H9 (cell line): ENCODE measurements around the gene MYLK4. TPM values are rescaled to one million over a fixed set of nuclear protein-coding genes. Genes with fewer than 3 reads are reported as not detected.

Experiments
- DNase-seq: peaks from one replicate; pipeline ENCODE4 v3.0.0-alpha.2; 2017
- H2AFZ ChIP-seq: one replicate; pipeline ENCODE4 v1.6.1; 2013; ENCODE audit warnings: mild to moderate bottlenecking, low read length, control low read depth, moderate library complexity
- H2AK5ac ChIP-seq: 2 replicates; pipeline ENCODE4 v1.6.1; 2013; ENCODE audit warnings: low read length, control low read depth, mixed read lengths; ENCODE audit not compliant: insufficient read length
- H2BK120ac ChIP-seq: one replicate; pipeline ENCODE4 v1.6.1; 2013; ENCODE audit warnings: low read depth, mild to moderate bottlenecking, low read length, control low read depth, inconsistent platforms; ENCODE audit not compliant: poor library complexity, severe bottlenecking
- H2BK12ac ChIP-seq: 2 replicates; pipeline ENCODE4 v1.6.1; 2013; ENCODE audit warnings: low read length, control low read depth, mixed read lengths, low read depth; ENCODE audit not compliant: insufficient read length
- H2BK15ac ChIP-seq: 2 replicates; pipeline ENCODE4 v1.6.1; 2013; ENCODE audit warnings: low read depth, low read length, control low read depth
- H2BK20ac ChIP-seq: one replicate; pipeline ENCODE4 v1.6.1; 2013; ENCODE audit warnings: low read depth, mild to moderate bottlenecking, low read length, control low read depth, inconsistent platforms; ENCODE audit not compliant: poor library complexity, severe bottlenecking
- H2BK5ac ChIP-seq: 2 replicates; pipeline ENCODE4 v1.6.1; 2013; ENCODE audit warnings: low read length, control low read depth, mixed read lengths; ENCODE audit not compliant: insufficient read length
- H3K14ac ChIP-seq: 2 replicates; pipeline ENCODE4 v1.6.1; 2013; ENCODE audit warnings: low read length, control low read depth; ENCODE audit not compliant: insufficient read depth
- H3K18ac ChIP-seq: 2 replicates; pipeline ENCODE4 v1.6.1; 2013; ENCODE audit warnings: low read depth, mild to moderate bottlenecking, mixed read lengths, low read length, control low read depth; ENCODE audit not compliant: insufficient read length
- H3K23ac ChIP-seq: 2 replicates; pipeline ENCODE4 v1.6.1; 2013; ENCODE audit warnings: low read length, control low read depth, mixed read lengths, low read depth; ENCODE audit not compliant: insufficient read length
- H3K23me2 ChIP-seq: 2 replicates; pipeline ENCODE4 v1.6.1; 2013; ENCODE audit warnings: low read depth, mild to moderate bottlenecking, mixed read lengths, low read length, control low read depth; ENCODE audit not compliant: insufficient read length, poor library complexity, severe bottlenecking
- H3K27ac ChIP-seq: 2 replicates; pipeline ENCODE4 v1.5.1; 2013; ENCODE audit warnings: low read length, control low read depth, mixed read lengths, low read depth; ENCODE audit not compliant: insufficient read length
- H3K27me3 ChIP-seq: 2 replicates; pipeline ENCODE4 v1.6.1; 2013; ENCODE audit warnings: low read length, control low read depth, inconsistent platforms; ENCODE audit not compliant: insufficient read depth
- H3K4ac ChIP-seq: 2 replicates; pipeline ENCODE4 v1.6.1; 2013; ENCODE audit warnings: low read depth, mild to moderate bottlenecking, control low read depth, inconsistent platforms, low read length, moderate library complexity
- H3K4me1 ChIP-seq: 2 replicates; pipeline ENCODE4 v1.6.1; 2013; ENCODE audit warnings: low read length, control low read depth, inconsistent platforms; ENCODE audit not compliant: insufficient read depth
- H3K4me2 ChIP-seq: 2 replicates; pipeline ENCODE4 v1.6.1; 2013; ENCODE audit warnings: low read length, control low read depth, mixed read lengths; ENCODE audit not compliant: insufficient read length, insufficient read depth
- H3K56ac ChIP-seq: 2 replicates; pipeline ENCODE4 v1.6.1; 2013; ENCODE audit warnings: low read depth, mild to moderate bottlenecking, mixed read lengths, low read length, control low read depth; ENCODE audit not compliant: insufficient read length
- H3K79me1 ChIP-seq: 2 replicates; pipeline ENCODE4 v1.6.1; 2013; ENCODE audit warnings: low read depth, mild to moderate bottlenecking, moderate library complexity, low read length, control low read depth, inconsistent platforms; ENCODE audit not compliant: insufficient read depth, poor library complexity, severe bottlenecking
- H3K79me2 ChIP-seq: 2 replicates; pipeline ENCODE4 v1.6.1; 2013; ENCODE audit warnings: low read length, control low read depth, inconsistent platforms; ENCODE audit not compliant: insufficient read depth
- H3K9ac ChIP-seq: 2 replicates; pipeline ENCODE4 v1.6.1; 2013; ENCODE audit warnings: low read length, control low read depth, mixed read lengths; ENCODE audit not compliant: insufficient read length; ENCODE audit errors: extremely low read depth
- H3K9me3 ChIP-seq: one replicate; pipeline ENCODE4 v1.6.1; 2013; ENCODE audit warnings: low read depth, low read length, inconsistent platforms; ENCODE audit not compliant: control insufficient read depth
- H3T11ph ChIP-seq: one replicate; pipeline ENCODE4 v1.6.1; 2013; ENCODE audit warnings: mild to moderate bottlenecking, low read length, control low read depth, inconsistent platforms
- H4K20me1 ChIP-seq: one replicate; pipeline ENCODE4 v1.6.1; 2013; ENCODE audit not compliant: control insufficient read depth, insufficient read length, insufficient read depth
- H4K5ac ChIP-seq: 2 replicates; pipeline ENCODE4 v1.6.1; 2013; ENCODE audit warnings: low read depth, mild to moderate bottlenecking, mixed read lengths, low read length, control low read depth; ENCODE audit not compliant: insufficient read length
- H4K8ac ChIP-seq: replicated peaks from 2 replicates; pipeline ENCODE4 v1.6.1; 2013; ENCODE audit warnings: low read length, control low read depth, mixed read lengths, low read depth; ENCODE audit not compliant: insufficient read length
- H4K91ac ChIP-seq: 2 replicates; pipeline ENCODE4 v1.6.1; 2013; ENCODE audit warnings: low read depth, mild to moderate bottlenecking, moderate library complexity, mixed read lengths, low read length, control low read depth; ENCODE audit not compliant: insufficient read length
- H3K27ac Mint-ChIP-seq, 3 experiments: 2 replicates in 2 of 3; 3 replicates in 1 of 3; pipeline ENCODE4 v1.8.0; 2020 to 2021; ENCODE audit warnings: mixed read lengths in 3 of 3, mild to moderate bottlenecking in 1 of 3, moderate library complexity in 1 of 3
- H3K27me3 Mint-ChIP-seq: 2 replicates; pipeline ENCODE4 v1.8.0; 2021; ENCODE audit warnings: low read depth, mild to moderate bottlenecking, moderate library complexity, mixed read lengths
- H3K36me3 Mint-ChIP-seq, 3 experiments: 2 replicates in 2 of 3; 3 replicates in 1 of 3; pipeline ENCODE4 v1.8.0; 2020 to 2021; ENCODE audit warnings: low read depth in 3 of 3, mixed read lengths in 3 of 3; ENCODE audit not compliant: insufficient read depth in 1 of 3
- H3K4me1 Mint-ChIP-seq, 2 experiments: 2 replicates each; pipeline ENCODE4 v1.8.0; 2020; ENCODE audit warnings: mixed read lengths in 2 of 2
- H3K4me3 Mint-ChIP-seq, 2 experiments: 2 replicates in 1 of 2; 3 replicates in 1 of 2; pipeline ENCODE4 v1.8.0; 2020 to 2021; ENCODE audit warnings: mild to moderate bottlenecking in 2 of 2, mixed read lengths in 2 of 2, moderate library complexity in 1 of 2
- H3K9me3 Mint-ChIP-seq, 2 experiments: 2 replicates in 1 of 2; 3 replicates in 1 of 2; pipeline ENCODE4 v1.8.0; 2020; ENCODE audit warnings: mild to moderate bottlenecking in 2 of 2, mixed read lengths in 2 of 2, moderate library complexity in 1 of 2
- CTCF ChIP-seq: fragments of 200-600 bp; sonication (generic); conservative IDR thresholded peaks from 3 replicates; pipeline ENCODE4 v1.8.0; 2021; ENCODE audit warnings: antibody characterized with exemption, mild to moderate bottlenecking
- WGBS: extraction: QIAGEN DNeasy Blood & Tissue Kit; methylation state at CpG from one replicate; pipeline ENCODE4 v1.1.7; 2013; ENCODE audit warnings: missing lambda C conversion rate, low lambda C conversion rate, mixed read lengths; ENCODE audit not compliant: insufficient read length; ENCODE audit errors: extremely low coverage; 5-methylcytosine and 5-hydroxymethylcytosine counted together
- total RNA-seq: library from RNA; stranded (reverse); gene quantifications from 2 replicates; pipeline ENCODE4 v1.2.1, GENCODE V29; 2021

Gene MYLK4
- total RNA-seq, 1 experiment from 2014 or later: 0.28 TPM

DNA sequence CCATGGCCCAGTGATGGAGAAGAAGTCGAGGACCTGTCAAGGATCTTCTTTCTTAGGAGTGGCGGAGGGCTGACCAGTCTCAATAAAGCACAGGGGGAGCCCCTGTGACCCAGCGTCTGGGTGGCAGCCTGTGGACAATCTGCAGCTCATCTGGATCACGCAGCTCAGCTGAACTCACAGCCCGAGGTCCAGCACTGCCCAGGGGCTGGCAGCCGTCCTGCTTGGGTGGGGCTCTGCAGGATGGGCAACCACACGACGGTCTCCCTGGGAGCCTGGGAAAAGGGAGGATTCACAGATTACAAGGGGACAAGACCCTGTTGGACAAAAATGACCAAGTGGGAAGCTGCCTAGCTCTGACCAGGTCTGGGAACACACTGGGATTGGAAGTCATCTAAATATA is 110.8 kb downstream of the MYLK4 start:
- Mint-ChIP-seq H3K9me3 (no peaks in the 10 kb centered on the region), H3K27me3 (peaks cover 20% of the 10 kb centered on the region), H3K4me1 (peaks cover 27 to 30% of the 10 kb centered on the region in 2 experiments), H3K36me3 (peaks cover 3 to 11% (median 6%) of the 10 kb centered on the region in 3 experiments; a peak in 3 of 7 replicates), H3K4me3 (no peak overlapping the region), H3K27ac (peak overlapping the region in 2 of 3 experiments; percentile 16 to 81; a peak in 4 of 7 replicates)
- H3K4ac ChIP-seq: no peak overlapping the region
- H4K8ac ChIP-seq: no peak overlapping the region
- no peak overlapping the region for H2BK20ac ChIP-seq
- H3T11ph ChIP-seq: no peak overlapping the region
- no peak overlapping the region for H2AFZ ChIP-seq
- no peak overlapping the region for H4K91ac ChIP-seq
- no CpG with 5 or more reads among the region's 8 CpGs for WGBS
- no peaks in the 10 kb centered on the region for H3K79me2 ChIP-seq
- no peak overlapping the region for H3K9ac ChIP-seq
- TF ChIP-seq CTCF: no peak
- H3K4me2 ChIP-seq: no peak overlapping the region
- H3K23me2 ChIP-seq: no peaks in the 10 kb centered on the region
- H3K27ac ChIP-seq: no peak overlapping the region
- no peak overlapping the region for H3K14ac ChIP-seq
- H4K5ac ChIP-seq: no peak overlapping the region
- no peak overlapping the region for H3K56ac ChIP-seq
- H4K20me1 ChIP-seq: no peaks in the 10 kb centered on the region
- H2BK5ac ChIP-seq: no peak overlapping the region
- no peak overlapping the region for H3K23ac ChIP-seq
- no peak overlapping the region for H2BK12ac ChIP-seq
- peaks cover 10% of the 10 kb centered on the region; the same call in 1 of the 2 replicates for H3K4me1 ChIP-seq
- no peak overlapping the region for H3K18ac ChIP-seq
- DNase-seq: no peak
- H2BK120ac ChIP-seq: no peak overlapping the region
- no peak overlapping the region for H2AK5ac ChIP-seq
- no peaks in the 10 kb centered on the region for H3K9me3 ChIP-seq
- no peaks in the 10 kb centered on the region for H3K79me1 ChIP-seq
- H3K27me3 ChIP-seq: no peaks in the 10 kb centered on the region
- no peak overlapping the region for H2BK15ac ChIP-seq
